LNCaP clone FGC (cell line): Measurements from ENCODE around the gene FOXI1.

Experiments
- DNase-seq: peaks from one replicate; pipeline ENCODE4 v3.0.0-alpha.2; 2011; ENCODE audit warnings: low read depth
- H3K4me3 ChIP-seq: 2 replicates; pipeline ENCODE4 v1.5.1; 2011; ENCODE audit warnings: mild to moderate bottlenecking, low read depth, low read length, control low read depth
- CTCF ChIP-seq: IDR thresholded peaks from 2 replicates; pipeline ENCODE4 v1.5.1; 2012; ENCODE audit warnings: mild to moderate bottlenecking; ENCODE audit not compliant: control insufficient read depth, insufficient read depth; ENCODE audit errors: extremely low read depth

FOXI1 gene

GRCh38 chr5:170105642-170106611 lies at the start of gene FOXI1:
Gene FOXI1 (plus strand): TSS chr5:170105897. CDS start chr5:170105958, 61 bp downstream.
- no peak for TF ChIP-seq CTCF

GRCh38 chr5:170056561-170057267 lies 49.0 kb upstream of the FOXI1 start:
- TF ChIP-seq CTCF: no peak
- no peak for DNase-seq

More at GRCh38 chr5:170105642-170106611, at the start of gene FOXI1:
- DNase-seq: no peak
- H3K4me3 ChIP-seq: no peak within 1 kb of the TSS

GRCh38 chr5:170057311-170057710 lies 48.4 kb upstream of the FOXI1 start:
- DNase-seq: no peak
- no peak overlapping the region for H3K4me3 ChIP-seq
- no peak for TF ChIP-seq CTCF

More at GRCh38 chr5:170056561-170057267, 49.0 kb upstream of the FOXI1 start:
- no peak overlapping the region for H3K4me3 ChIP-seq

- no peak for DNase-seq
- TF ChIP-seq CTCF: no peak
- no peak overlapping the region for H3K4me3 ChIP-seq
Observed at GRCh38 chr5:170059221-170059620, 46.5 kb upstream of the FOXI1 start.

GRCh38 chr5:170067152-170067551 lies 38.5 kb upstream of the FOXI1 start:
- TF ChIP-seq CTCF: no peak
- DNase-seq: no peak
- no peak overlapping the region for H3K4me3 ChIP-seq

- no peak for DNase-seq
- no peak overlapping the region for H3K4me3 ChIP-seq
- no peak for TF ChIP-seq CTCF
Observed at GRCh38 chr5:170067574-170068170, 38.0 kb upstream of the FOXI1 start.
